Germinal center (tissue), 1 donor: Measurements from ENCODE around the gene USP33.
"Not testable (repeated sequence)": the region's sequence is repeated elsewhere in the genome, so short reads cannot be mapped to it uniquely, and the experiment has no call there.

Experiments
- DNase-seq: peaks from one replicate; pipeline ENCODE4 v3.0.0; 2012; ENCODE audit warnings: mixed read lengths, low spot score

USP33 gene

GRCh38 chr1:77671836-77672235 lies 87.8 kb downstream of the USP33 start:
- no peak for DNase-seq

GRCh38 chr1:77670330-77670729 lies 89.3 kb downstream of the USP33 start:
- DNase-seq, result no peak

- DNase-seq, result no peak
These were observed 90.7 kb downstream of the USP33 start for GRCh38 chr1:77668924-77669449.

GRCh38 chr1:77664939-77665516 lies 94.6 kb downstream of the USP33 start:
- DNase-seq, result no peak

- DNase-seq, result no peak
These were observed 98.0 kb downstream of the USP33 start for GRCh38 chr1:77661696-77662095.

GRCh38 chr1:77659879-77660593 lies 99.6 kb downstream of the USP33 start:
- no peak for DNase-seq

- no peak for DNase-seq
These were observed 101.4 kb downstream of the USP33 start for GRCh38 chr1:77658271-77658670.

- no peak for DNase-seq
These were observed 104.1 kb downstream of the USP33 start for GRCh38 chr1:77655431-77655974.

- DNase-seq, result no peak
These were observed 106.6 kb downstream of the USP33 start for GRCh38 chr1:77652970-77653516.

- DNase-seq, result no peak
These were observed 107.4 kb downstream of the USP33 start for GRCh38 chr1:77652268-77652667.

GRCh38 chr1:77649127-77649526 lies 110.5 kb downstream of the USP33 start:
- DNase-seq, result no peak

GRCh38 chr1:77646224-77646623 lies 113.4 kb downstream of the USP33 start:
- not testable (repeated sequence) for DNase-seq
